ENCODE results near the gene SOX8.

The SOX8 gene

GRCh38 chr16:981695-982144 lies at the start of gene SOX8:
SOX8 (plus strand) TSS chr16:981770; CDS start chr16:981923, 153 bp downstream.
- no peak for DNase-seq (ENCODE audit: low spot score)
- in situ Hi-C loops (cut with MboI; ENCODE audit: low sequenced_read_pairs, unreplicated experiment) = no loop called here
- no peak for TF ChIP-seq CTCF (IDR thresholded peaks at IDR 0.05; ENCODE audit: borderline replicate concordance, control extremely low read depth, extremely low read depth, insufficient read depth, missing control alignments)

- TF ChIP-seq CTCF (IDR thresholded peaks at IDR 0.05; ENCODE audit: borderline replicate concordance, control extremely low read depth, extremely low read depth, insufficient read depth, missing control alignments) = no peak
- DNase-seq (ENCODE audit: low spot score) = no peak
- in situ Hi-C loops (cut with MboI; ENCODE audit: low sequenced_read_pairs, unreplicated experiment) = no loop called here
These were observed 48.7 kb upstream of the SOX8 start for GRCh38 chr16:932831-933330.

- no peak for DNase-seq (ENCODE audit: low spot score)
- TF ChIP-seq CTCF (IDR thresholded peaks at IDR 0.05; ENCODE audit: borderline replicate concordance, control extremely low read depth, extremely low read depth, insufficient read depth, missing control alignments) = no peak
- in situ Hi-C loops (cut with MboI; ENCODE audit: low sequenced_read_pairs, unreplicated experiment) = no loop called here
These were observed 48.0 kb upstream of the SOX8 start for GRCh38 chr16:933581-933980.

- DNase-seq (ENCODE audit: low spot score) = no peak
- in situ Hi-C loops (cut with MboI; ENCODE audit: low sequenced_read_pairs, unreplicated experiment) = no loop called here
- no peak for TF ChIP-seq CTCF (IDR thresholded peaks at IDR 0.05; ENCODE audit: borderline replicate concordance, control extremely low read depth, extremely low read depth, insufficient read depth, missing control alignments)
These were observed 47.4 kb upstream of the SOX8 start for GRCh38 chr16:934178-934577.

- in situ Hi-C loops (cut with MboI; ENCODE audit: low sequenced_read_pairs, unreplicated experiment) = no loop called here
- DNase-seq (ENCODE audit: low spot score) = no peak
- TF ChIP-seq CTCF (IDR thresholded peaks at IDR 0.05; ENCODE audit: borderline replicate concordance, control extremely low read depth, extremely low read depth, insufficient read depth, missing control alignments) = no peak
These were observed 45.9 kb upstream of the SOX8 start for GRCh38 chr16:935684-936083.

- no peak for TF ChIP-seq CTCF (IDR thresholded peaks at IDR 0.05; ENCODE audit: borderline replicate concordance, control extremely low read depth, extremely low read depth, insufficient read depth, missing control alignments)
- no peak for DNase-seq (ENCODE audit: low spot score)
- in situ Hi-C loops (cut with MboI; ENCODE audit: low sequenced_read_pairs, unreplicated experiment) = no loop called here
These were observed 44.3 kb upstream of the SOX8 start for GRCh38 chr16:937311-937710.

GRCh38 chr16:937723-938122 lies 43.8 kb upstream of the SOX8 start:
- no peak for TF ChIP-seq CTCF (IDR thresholded peaks at IDR 0.05; ENCODE audit: borderline replicate concordance, control extremely low read depth, extremely low read depth, insufficient read depth, missing control alignments)
- no peak for DNase-seq (ENCODE audit: low spot score)
- in situ Hi-C loops (cut with MboI; ENCODE audit: low sequenced_read_pairs, unreplicated experiment) = no loop called here

All from GM13976 (cell line).